Neural cell (in vitro differentiated cells): ENCODE data around the gene AMPD1. TPM values are rescaled to one million over a fixed set of nuclear protein-coding genes. Genes with fewer than 3 reads are reported as not detected.

Experiments
- H2AFZ ChIP-seq: fragments of 200-600, 300-800 bp; sonication (generic), shearing (Covaris generic); 2 replicates; pipeline ENCODE4 v1.6.0; 2014; ENCODE audit warnings: low read depth, mild to moderate bottlenecking, antibody characterized with exemption, low read length, moderate library complexity
- H3F3A ChIP-seq: fragments of 200-600 bp; shearing (Covaris generic); 2 replicates; pipeline ENCODE4 v1.6.1; 2016; ENCODE audit warnings: mild to moderate bottlenecking, moderate library complexity, mixed read lengths, antibody characterized with exemption, low read length; ENCODE audit not compliant: insufficient read depth, poor library complexity, severe bottlenecking
- H3K27ac ChIP-seq: fragments of 200-600, 300-800 bp; sonication (generic), shearing (Covaris generic); 2 replicates; pipeline ENCODE4 v1.5.1; 2014; ENCODE audit warnings: mild to moderate bottlenecking, low read length, moderate library complexity
- H3K27me3 ChIP-seq: fragments of 300-800, 200-600 bp; sonication (generic), shearing (Covaris generic); 2 replicates; pipeline ENCODE4 v1.6.0; 2014; ENCODE audit warnings: mild to moderate bottlenecking, low read depth, low read length, moderate library complexity; ENCODE audit not compliant: insufficient read depth
- H3K36me3 ChIP-seq: fragments of 300-800, 200-600 bp; sonication (generic), shearing (Covaris generic); 2 replicates; pipeline ENCODE4 v1.5.1; 2014; ENCODE audit warnings: mild to moderate bottlenecking, antibody characterized with exemption, low read length, moderate library complexity; ENCODE audit not compliant: insufficient read depth
- H3K4me2 ChIP-seq: fragments of 300-800, 200-600 bp; sonication (generic), shearing (Covaris generic); 2 replicates; pipeline ENCODE4 v1.6.0; 2014; ENCODE audit warnings: mild to moderate bottlenecking, low read length
- H3K4me3 ChIP-seq: fragments of 300-800, 200-600 bp; sonication (generic), shearing (Covaris generic); 2 replicates; pipeline ENCODE4 v1.5.1; 2014; ENCODE audit warnings: mild to moderate bottlenecking, low read length, moderate library complexity
- H3K79me2 ChIP-seq: fragments of 200-600 bp; shearing (Covaris generic); replicated peaks from 2 replicates; pipeline ENCODE4 v1.6.0; 2014; ENCODE audit warnings: mild to moderate bottlenecking, low read length, moderate library complexity; ENCODE audit not compliant: insufficient read depth
- H3K9ac ChIP-seq: fragments of 300-800, 200-600 bp; sonication (generic), shearing (Covaris generic); 2 replicates; pipeline ENCODE4 v1.6.1; 2016; ENCODE audit warnings: mild to moderate bottlenecking, low read length, mixed read lengths
- H3K9me2 ChIP-seq: fragments of 200-600 bp; shearing (Covaris generic); 2 replicates; pipeline ENCODE4 v1.6.1; 2016; ENCODE audit warnings: mild to moderate bottlenecking, low read length, mixed read lengths; ENCODE audit not compliant: insufficient read depth
- H3K9me3 ChIP-seq: fragments of 200-600, 300-800 bp; sonication (generic), shearing (Covaris generic); 2 replicates; pipeline ENCODE4 v1.6.1; 2016; ENCODE audit warnings: mild to moderate bottlenecking, mixed run types, low read length, moderate library complexity, mixed read lengths
- H4K20me1 ChIP-seq: fragments of 200-600 bp; shearing (Covaris generic); 2 replicates; pipeline ENCODE4 v1.6.1; 2016; ENCODE audit warnings: mild to moderate bottlenecking, mixed run types; ENCODE audit not compliant: insufficient read depth
- EP300 ChIP-seq: fragments of 450-650 bp; conservative IDR thresholded peaks from 2 replicates; pipeline ENCODE4 v1.6.1; 2014; ENCODE audit warnings: antibody characterized with exemption, mild to moderate bottlenecking, moderate library complexity; ENCODE audit not compliant: poor library complexity, severe bottlenecking
- EZH2 ChIP-seq: fragments of 200-600, 300-800 bp; shearing (Covaris generic), sonication (generic); IDR thresholded peaks from 2 replicates; pipeline ENCODE4 v1.6.1; 2014; ENCODE audit warnings: antibody characterized with exemption, low read length, borderline replicate concordance, mild to moderate bottlenecking; ENCODE audit not compliant: insufficient read depth, poor library complexity, severe bottlenecking
- MXI1 ChIP-seq: fragments of 450-650 bp; conservative IDR thresholded peaks from 2 replicates; pipeline ENCODE4 v1.6.1; 2014; ENCODE audit warnings: antibody characterized with exemption, mild to moderate bottlenecking; ENCODE audit not compliant: poor library complexity, severe bottlenecking
- POLR2AphosphoS5 ChIP-seq: IDR thresholded peaks from 2 replicates; pipeline ENCODE4 v1.6.1; 2012
- RAD21 ChIP-seq: fragments of 450-650 bp; conservative IDR thresholded peaks from 2 replicates; pipeline ENCODE4 v1.6.1; 2014; ENCODE audit warnings: antibody characterized with exemption, mild to moderate bottlenecking, moderate library complexity
- SMC3 ChIP-seq: fragments of 450-650 bp; conservative IDR thresholded peaks from 2 replicates; pipeline ENCODE4 v1.6.1; 2014; ENCODE audit warnings: antibody characterized with exemption, mild to moderate bottlenecking, moderate library complexity; ENCODE audit not compliant: poor library complexity
- TAF1 ChIP-seq: IDR thresholded peaks from 2 replicates; pipeline ENCODE4 v1.6.1; 2012; ENCODE audit warnings: low read depth
- polyA plus RNA-seq: library from polyadenylated mRNA; depleted of rRNA; stranded (reverse); fragments of >200 nt; gene quantifications from 2 replicates; pipeline ENCODE4 v1.2.3, GENCODE V29; 2014
- TF ChIP-seq, protein P1 (sequence below): fragments of 450-650 bp; IDR thresholded peaks from 2 replicates; pipeline ENCODE4 v1.5.1; 2014; ENCODE audit warnings: antibody characterized with exemption, mild to moderate bottlenecking, moderate library complexity; ENCODE audit not compliant: poor library complexity, severe bottlenecking
- TF ChIP-seq, protein P2 (sequence below): IDR thresholded peaks from 2 replicates; pipeline ENCODE4 v1.6.1; 2012; ENCODE audit warnings: borderline replicate concordance

AMPD1 gene
- polyA plus RNA-seq, 1 donor from 2014 or later = not detected

DNA sequence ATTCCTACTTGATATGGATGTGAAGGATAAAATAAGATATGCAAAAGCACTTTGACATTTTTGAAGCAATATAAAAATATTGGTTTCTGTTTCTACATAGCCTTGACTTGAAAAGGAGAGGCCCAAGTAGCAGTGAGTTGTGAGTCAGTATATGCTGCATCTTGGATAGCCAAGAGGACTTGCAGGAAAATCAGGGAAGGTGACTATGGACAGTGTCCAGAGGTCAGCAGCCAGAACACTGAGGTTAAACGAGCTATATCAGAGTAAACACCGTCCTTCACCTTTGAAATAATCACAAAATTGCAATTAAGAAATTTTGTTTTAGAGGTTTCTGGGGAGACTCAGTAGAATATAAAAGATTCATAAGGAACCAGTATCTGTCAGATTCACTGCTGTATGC is 6.6 kb upstream of the AMPD1 start:
- TF ChIP-seq MXI1 = no peak
- TF ChIP-seq, protein P1, sequence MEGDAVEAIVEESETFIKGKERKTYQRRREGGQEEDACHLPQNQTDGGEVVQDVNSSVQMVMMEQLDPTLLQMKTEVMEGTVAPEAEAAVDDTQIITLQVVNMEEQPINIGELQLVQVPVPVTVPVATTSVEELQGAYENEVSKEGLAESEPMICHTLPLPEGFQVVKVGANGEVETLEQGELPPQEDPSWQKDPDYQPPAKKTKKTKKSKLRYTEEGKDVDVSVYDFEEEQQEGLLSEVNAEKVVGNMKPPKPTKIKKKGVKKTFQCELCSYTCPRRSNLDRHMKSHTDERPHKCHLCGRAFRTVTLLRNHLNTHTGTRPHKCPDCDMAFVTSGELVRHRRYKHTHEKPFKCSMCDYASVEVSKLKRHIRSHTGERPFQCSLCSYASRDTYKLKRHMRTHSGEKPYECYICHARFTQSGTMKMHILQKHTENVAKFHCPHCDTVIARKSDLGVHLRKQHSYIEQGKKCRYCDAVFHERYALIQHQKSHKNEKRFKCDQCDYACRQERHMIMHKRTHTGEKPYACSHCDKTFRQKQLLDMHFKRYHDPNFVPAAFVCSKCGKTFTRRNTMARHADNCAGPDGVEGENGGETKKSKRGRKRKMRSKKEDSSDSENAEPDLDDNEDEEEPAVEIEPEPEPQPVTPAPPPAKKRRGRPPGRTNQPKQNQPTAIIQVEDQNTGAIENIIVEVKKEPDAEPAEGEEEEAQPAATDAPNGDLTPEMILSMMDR = no peak
- no peak for TF ChIP-seq EP300
- TF ChIP-seq RAD21 = no peak
- no peak for TF ChIP-seq EZH2
- no peak for TF ChIP-seq SMC3
- TF ChIP-seq, protein P2, sequence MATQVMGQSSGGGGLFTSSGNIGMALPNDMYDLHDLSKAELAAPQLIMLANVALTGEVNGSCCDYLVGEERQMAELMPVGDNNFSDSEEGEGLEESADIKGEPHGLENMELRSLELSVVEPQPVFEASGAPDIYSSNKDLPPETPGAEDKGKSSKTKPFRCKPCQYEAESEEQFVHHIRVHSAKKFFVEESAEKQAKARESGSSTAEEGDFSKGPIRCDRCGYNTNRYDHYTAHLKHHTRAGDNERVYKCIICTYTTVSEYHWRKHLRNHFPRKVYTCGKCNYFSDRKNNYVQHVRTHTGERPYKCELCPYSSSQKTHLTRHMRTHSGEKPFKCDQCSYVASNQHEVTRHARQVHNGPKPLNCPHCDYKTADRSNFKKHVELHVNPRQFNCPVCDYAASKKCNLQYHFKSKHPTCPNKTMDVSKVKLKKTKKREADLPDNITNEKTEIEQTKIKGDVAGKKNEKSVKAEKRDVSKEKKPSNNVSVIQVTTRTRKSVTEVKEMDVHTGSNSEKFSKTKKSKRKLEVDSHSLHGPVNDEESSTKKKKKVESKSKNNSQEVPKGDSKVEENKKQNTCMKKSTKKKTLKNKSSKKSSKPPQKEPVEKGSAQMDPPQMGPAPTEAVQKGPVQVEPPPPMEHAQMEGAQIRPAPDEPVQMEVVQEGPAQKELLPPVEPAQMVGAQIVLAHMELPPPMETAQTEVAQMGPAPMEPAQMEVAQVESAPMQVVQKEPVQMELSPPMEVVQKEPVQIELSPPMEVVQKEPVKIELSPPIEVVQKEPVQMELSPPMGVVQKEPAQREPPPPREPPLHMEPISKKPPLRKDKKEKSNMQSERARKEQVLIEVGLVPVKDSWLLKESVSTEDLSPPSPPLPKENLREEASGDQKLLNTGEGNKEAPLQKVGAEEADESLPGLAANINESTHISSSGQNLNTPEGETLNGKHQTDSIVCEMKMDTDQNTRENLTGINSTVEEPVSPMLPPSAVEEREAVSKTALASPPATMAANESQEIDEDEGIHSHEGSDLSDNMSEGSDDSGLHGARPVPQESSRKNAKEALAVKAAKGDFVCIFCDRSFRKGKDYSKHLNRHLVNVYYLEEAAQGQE = no peak
- no peaks in the 10 kb centered on the region for H3F3A ChIP-seq
- H3K9me3 ChIP-seq = no peaks in the 10 kb centered on the region

DNA sequence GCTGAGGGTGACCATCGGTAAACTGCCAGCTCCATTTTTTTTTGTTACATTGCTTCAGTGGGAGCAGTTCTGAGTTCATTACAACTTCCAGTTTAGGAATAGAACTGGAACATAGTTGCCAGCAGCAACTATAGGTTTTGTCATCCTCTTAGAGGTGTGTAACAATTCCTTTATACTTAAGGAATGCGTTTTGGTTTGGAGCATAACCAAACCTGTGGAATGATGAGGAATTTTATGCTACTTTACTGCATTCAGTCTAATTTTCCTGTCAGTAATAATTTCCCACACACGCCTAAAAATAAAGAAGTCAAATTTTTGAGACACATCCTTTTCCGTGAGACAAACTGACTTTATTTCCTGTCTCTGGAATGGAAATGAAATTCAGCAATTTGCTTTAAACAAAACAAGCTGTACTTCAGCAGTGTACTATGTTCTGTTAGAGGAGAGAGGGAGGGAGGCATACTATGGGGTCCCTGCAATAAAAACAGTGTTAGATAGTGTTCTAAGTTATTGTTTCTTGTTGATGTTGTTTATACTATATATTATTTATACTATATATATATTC is 4.8 kb upstream of the AMPD1 start:
- H3K36me3 ChIP-seq = no peaks in the 10 kb centered on the region
- H2AFZ ChIP-seq = no peak overlapping the region
- no peaks in the 10 kb centered on the region for H3K27me3 ChIP-seq
- no peak overlapping the region for H3K4me3 ChIP-seq
- H3F3A ChIP-seq = no peaks in the 10 kb centered on the region
- no peak overlapping the region for H3K9ac ChIP-seq
- no peaks in the 10 kb centered on the region for H3K9me2 ChIP-seq
- H3K9me3 ChIP-seq = no peaks in the 10 kb centered on the region
- no peaks in the 10 kb centered on the region for H3K79me2 ChIP-seq
- H3K4me2 ChIP-seq = no peak overlapping the region
- no peak overlapping the region for H3K27ac ChIP-seq
- TF ChIP-seq EZH2 = no peak
- no peak for TF ChIP-seq EP300
- TF ChIP-seq, protein P1 = no peak
- TF ChIP-seq TAF1 = no peak
- TF ChIP-seq, protein P2 = no peak
- no peak for TF ChIP-seq MXI1
- TF ChIP-seq RAD21 = no peak
- TF ChIP-seq POLR2AphosphoS5 = no peak
- TF ChIP-seq SMC3 = no peak
- no peaks in the 10 kb centered on the region for H4K20me1 ChIP-seq

More for the DNA sequence above, 6.6 kb upstream of the AMPD1 start:
- Histone ChIP-seq H3K27ac (no peak overlapping the region), H3K27me3 (no peaks in the 10 kb centered on the region), H3K36me3 (peaks cover 3% of the 10 kb centered on the region), H3K4me2 (no peak overlapping the region), H4K20me1 (no peaks in the 10 kb centered on the region), H2AFZ (no peak overlapping the region), H3K79me2 (no peaks in the 10 kb centered on the region), H3K4me3 (no peak overlapping the region), H3K9me2 (no peaks in the 10 kb centered on the region), H3K9ac (no peak overlapping the region)
